Measurements from ENCODE around the gene FIGNL1.
"Not testable (repeated sequence)": the region's sequence is repeated elsewhere in the genome, so short reads cannot be mapped to it uniquely, and the experiment has no call there.

FIGNL1 gene

DNA sequence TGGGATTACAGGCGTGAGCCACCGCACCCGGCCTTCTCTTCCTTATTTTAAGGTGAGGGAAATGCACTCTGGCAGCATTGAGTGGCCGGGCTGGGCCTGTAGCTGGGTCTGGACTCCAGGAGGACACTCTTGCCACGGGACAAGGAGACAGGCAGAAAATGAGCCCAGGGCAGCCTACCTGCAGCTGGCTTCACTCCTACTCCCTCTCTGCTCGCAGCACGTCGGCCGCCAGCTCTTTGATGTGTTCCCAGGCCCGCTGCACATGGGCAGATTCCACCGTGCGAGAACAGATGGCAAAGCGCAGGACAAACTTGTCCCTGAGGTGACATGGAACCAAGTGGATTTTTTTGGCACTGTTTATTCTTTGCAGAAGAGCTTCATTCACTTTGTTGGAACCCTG, 12.9 kb upstream of the FIGNL1 start:
- DNase-seq (ENCODE audit: insufficient read length, low spot score) = no peak
- no peak for TF ChIP-seq SPI1 (IDR thresholded peaks at IDR 0.05; ENCODE audit: low read depth, low read length)
- TF ChIP-seq POU2F2 (IDR thresholded peaks at IDR 0.05; ENCODE audit: low read depth, low read length) = no peak
- TF ChIP-seq PAX5 (IDR thresholded peaks at IDR 0.05; ENCODE audit: insufficient read depth, low read length, severe bottlenecking) = no peak
- no peak for TF ChIP-seq POLR2A (IDR thresholded peaks at IDR 0.05; ENCODE audit: low read depth, low read length)
- TF ChIP-seq POLR2AphosphoS5 (IDR thresholded peaks at IDR 0.05; ENCODE audit: low read depth, low read length) = no peak
- no peak for TF ChIP-seq TAF1 (IDR thresholded peaks at IDR 0.05; ENCODE audit: low read depth, low read length)
- no peak for FAIRE-seq

DNA sequence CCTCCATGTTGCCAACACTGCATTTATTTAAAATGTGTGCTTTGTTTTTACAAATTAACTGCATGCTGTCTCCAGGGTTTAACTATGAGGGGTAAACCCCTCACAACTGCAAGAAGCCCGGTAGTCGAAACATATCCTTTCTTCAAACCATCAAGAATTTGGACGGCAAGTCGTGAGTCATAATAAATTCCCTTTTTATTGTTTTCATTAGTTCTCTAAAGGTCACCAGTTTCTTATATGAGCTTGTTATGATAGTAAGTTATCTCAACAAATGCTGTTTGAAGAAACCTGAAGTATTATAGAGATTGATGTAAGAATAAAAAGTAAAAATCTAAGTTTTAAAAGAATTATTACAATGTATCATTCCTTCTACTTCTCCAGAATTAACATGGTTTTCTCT, 12.2 kb upstream of the FIGNL1 start:
- no peak for DNase-seq (ENCODE audit: insufficient read length, low spot score)
- FAIRE-seq = no peak
- TF ChIP-seq SPI1 (IDR thresholded peaks at IDR 0.05; ENCODE audit: low read depth, low read length) = no peak
- no peak for TF ChIP-seq TAF1 (IDR thresholded peaks at IDR 0.05; ENCODE audit: low read depth, low read length)
- TF ChIP-seq PAX5 (IDR thresholded peaks at IDR 0.05; ENCODE audit: insufficient read depth, low read length, severe bottlenecking) = no peak
- TF ChIP-seq POLR2A (IDR thresholded peaks at IDR 0.05; ENCODE audit: low read depth, low read length) = no peak
- TF ChIP-seq POU2F2 (IDR thresholded peaks at IDR 0.05; ENCODE audit: low read depth, low read length) = no peak
- TF ChIP-seq POLR2AphosphoS5 (IDR thresholded peaks at IDR 0.05; ENCODE audit: low read depth, low read length) = no peak

DNA sequence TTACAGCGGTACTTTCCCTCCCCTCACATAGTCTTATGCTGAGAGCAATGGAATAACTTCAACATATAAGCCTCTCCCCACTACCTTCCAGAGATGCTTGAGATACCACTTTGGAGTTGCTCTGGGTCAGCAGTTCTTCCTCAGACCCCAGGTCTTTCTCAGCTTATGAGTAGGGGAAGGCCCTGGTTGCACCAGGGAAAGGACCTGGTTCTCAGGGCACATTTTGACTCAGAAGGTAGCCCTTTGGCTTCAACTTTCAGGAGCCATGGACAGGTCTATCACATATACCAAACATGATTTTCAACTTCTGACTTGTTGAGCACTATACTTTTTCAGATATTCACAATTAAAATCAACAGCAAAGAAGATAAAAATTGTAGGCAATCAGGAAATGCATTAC, 11.5 kb upstream of the FIGNL1 start:
- DNase-seq (ENCODE audit: insufficient read length, low spot score) = no peak
- TF ChIP-seq SPI1 (IDR thresholded peaks at IDR 0.05; ENCODE audit: low read depth, low read length) (no peak), PAX5 (IDR thresholded peaks at IDR 0.05; ENCODE audit: insufficient read depth, low read length, severe bottlenecking) (no peak), POU2F2 (IDR thresholded peaks at IDR 0.05; ENCODE audit: low read depth, low read length) (no peak), TAF1 (IDR thresholded peaks at IDR 0.05; ENCODE audit: low read depth, low read length) (no peak), POLR2A (IDR thresholded peaks at IDR 0.05; ENCODE audit: low read depth, low read length) (no peak), POLR2AphosphoS5 (IDR thresholded peaks at IDR 0.05; ENCODE audit: low read depth, low read length) (no peak)
- no peak for FAIRE-seq

DNA sequence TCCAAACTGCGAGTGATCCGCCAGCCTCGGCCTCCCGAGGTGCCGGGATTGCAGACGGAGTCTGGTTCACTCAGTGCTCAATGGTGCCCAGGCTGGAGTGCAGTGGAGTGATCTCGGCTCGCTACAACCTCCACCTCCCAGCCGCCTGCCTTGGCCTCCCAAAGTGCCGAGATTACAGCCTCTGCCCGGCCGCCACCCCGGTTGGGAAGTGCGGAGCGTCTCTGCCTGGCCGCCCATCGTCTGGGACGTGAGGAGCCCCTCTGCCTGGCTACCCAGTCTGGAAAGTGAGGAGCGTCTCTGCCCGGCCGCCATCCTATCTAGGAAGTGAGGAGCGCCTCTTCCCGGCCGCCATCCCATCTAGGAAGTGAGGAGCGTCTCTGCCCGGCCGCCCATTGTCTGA, 9.0 kb upstream of the FIGNL1 start:
- DNase-seq (ENCODE audit: insufficient read length, low spot score); FAIRE-seq: not testable (repeated sequence)

DNA sequence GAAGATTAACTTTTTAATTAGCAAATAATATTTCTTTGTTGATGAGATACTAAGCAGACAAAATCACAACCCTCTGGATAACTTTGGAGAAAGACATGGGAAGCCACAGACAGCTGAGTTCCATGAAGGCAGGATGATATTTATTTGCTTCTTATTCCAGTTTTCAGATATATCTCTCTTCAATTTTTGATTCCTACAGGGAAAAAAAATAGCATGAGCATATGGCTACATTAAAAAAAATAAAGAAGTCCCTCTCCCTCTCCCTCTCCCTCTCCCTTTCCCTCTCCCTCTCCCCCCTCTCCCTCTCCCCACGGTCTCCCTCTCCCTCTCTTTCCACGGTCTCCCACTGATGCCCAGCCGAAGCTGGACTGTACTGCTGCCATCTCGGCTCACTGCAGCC, 8.5 kb upstream of the FIGNL1 start:
- DNase-seq (ENCODE audit: insufficient read length, low spot score); FAIRE-seq: not testable (repeated sequence)

DNA sequence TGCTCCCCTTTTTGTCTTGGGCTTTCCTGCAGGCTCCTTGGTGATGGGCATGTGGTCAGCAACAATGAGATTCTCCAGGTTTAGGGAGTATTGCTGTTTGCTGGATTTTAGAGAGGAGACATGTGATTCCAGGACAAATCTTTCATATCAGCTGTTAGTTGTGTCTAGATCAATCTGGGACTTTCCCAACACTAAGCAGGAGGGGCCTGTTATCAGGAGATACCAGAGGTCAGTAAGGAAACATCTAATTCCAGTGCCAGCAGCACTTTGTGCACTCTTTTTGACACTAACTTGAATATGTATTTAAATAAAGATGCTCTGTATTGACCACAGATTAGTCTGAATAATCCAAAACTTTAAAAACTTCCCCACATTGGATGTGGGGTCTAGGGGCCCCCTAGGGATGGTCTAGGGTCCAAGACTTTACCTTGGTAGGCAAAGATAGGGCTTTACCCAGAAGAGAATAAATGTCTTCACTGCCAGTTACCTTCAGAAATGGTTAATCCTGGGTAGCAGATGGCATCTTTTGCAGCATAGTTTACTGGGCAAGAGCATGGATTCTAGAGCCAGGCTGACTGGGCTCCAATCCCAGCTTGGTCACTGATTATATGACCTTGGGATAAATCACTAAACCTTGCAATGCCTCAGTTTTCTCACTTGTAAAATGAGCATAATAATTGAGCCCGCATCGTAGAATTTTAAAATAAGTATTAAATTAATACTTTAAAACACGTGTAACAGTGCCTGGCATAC, 6.4 kb upstream of the FIGNL1 start:
- FAIRE-seq (no peak), DNase-seq (ENCODE audit: insufficient read length, low spot score) (no peak)
- TF ChIP-seq POLR2A (IDR thresholded peaks at IDR 0.05; ENCODE audit: low read depth, low read length) (no peak), SPI1 (IDR thresholded peaks at IDR 0.05; ENCODE audit: low read depth, low read length) (no peak), TAF1 (IDR thresholded peaks at IDR 0.05; ENCODE audit: low read depth, low read length) (no peak), PAX5 (IDR thresholded peaks at IDR 0.05; ENCODE audit: insufficient read depth, low read length, severe bottlenecking) (no peak), POU2F2 (IDR thresholded peaks at IDR 0.05; ENCODE audit: low read depth, low read length) (no peak), POLR2AphosphoS5 (IDR thresholded peaks at IDR 0.05; ENCODE audit: low read depth, low read length) (no peak)

DNA sequence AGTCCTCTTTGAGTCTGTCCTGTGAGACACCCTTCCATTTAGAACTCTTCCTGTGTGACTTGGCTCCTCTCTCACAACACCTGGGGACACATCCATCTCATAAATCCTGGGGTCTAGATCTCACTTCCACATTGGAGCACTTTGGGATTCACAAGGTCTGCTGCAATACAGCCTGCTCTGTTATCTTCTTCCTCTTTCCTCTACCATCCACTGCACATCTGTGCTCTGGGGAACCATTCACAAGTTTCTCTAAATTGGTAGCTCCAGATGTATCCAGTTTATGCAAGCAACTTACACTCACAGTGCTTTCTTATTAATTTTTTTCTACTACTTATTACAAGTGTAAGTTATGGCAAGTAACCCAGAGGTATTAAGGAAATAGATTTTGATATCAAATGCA, 5.5 kb upstream of the FIGNL1 start:
- TF ChIP-seq POLR2AphosphoS5 (IDR thresholded peaks at IDR 0.05; ENCODE audit: low read depth, low read length) (no peak), TAF1 (IDR thresholded peaks at IDR 0.05; ENCODE audit: low read depth, low read length) (no peak), SPI1 (IDR thresholded peaks at IDR 0.05; ENCODE audit: low read depth, low read length) (no peak), POLR2A (IDR thresholded peaks at IDR 0.05; ENCODE audit: low read depth, low read length) (no peak), POU2F2 (IDR thresholded peaks at IDR 0.05; ENCODE audit: low read depth, low read length) (no peak), PAX5 (IDR thresholded peaks at IDR 0.05; ENCODE audit: insufficient read depth, low read length, severe bottlenecking) (no peak)
- FAIRE-seq = no peak
- DNase-seq (ENCODE audit: insufficient read length, low spot score) = no peak

DNA sequence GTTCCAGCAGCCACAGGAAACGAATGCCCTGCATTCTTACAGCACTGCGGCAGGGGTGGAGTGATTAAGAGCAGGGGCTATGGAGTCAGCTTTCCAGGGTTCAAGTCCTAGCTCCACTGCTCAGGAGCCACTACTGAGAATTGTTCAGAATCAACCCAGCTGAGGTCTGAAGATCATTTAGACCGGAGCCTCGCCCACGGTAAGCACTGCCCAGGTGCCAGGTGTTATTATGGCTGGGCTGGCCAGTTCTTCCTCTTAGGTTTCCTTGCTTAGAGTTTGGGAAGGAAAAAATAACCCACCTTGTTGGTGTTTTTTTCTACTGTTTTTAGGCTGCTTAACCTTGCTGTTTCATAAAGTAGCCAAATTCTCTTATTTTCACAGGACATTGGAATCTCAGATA, 4.8 kb upstream of the FIGNL1 start:
- FAIRE-seq = no peak
- DNase-seq (ENCODE audit: insufficient read length, low spot score) = no peak
- TF ChIP-seq TAF1 (IDR thresholded peaks at IDR 0.05; ENCODE audit: low read depth, low read length) (no peak), POLR2AphosphoS5 (IDR thresholded peaks at IDR 0.05; ENCODE audit: low read depth, low read length) (no peak), POU2F2 (IDR thresholded peaks at IDR 0.05; ENCODE audit: low read depth, low read length) (no peak), POLR2A (IDR thresholded peaks at IDR 0.05; ENCODE audit: low read depth, low read length) (no peak), SPI1 (IDR thresholded peaks at IDR 0.05; ENCODE audit: low read depth, low read length) (no peak), PAX5 (IDR thresholded peaks at IDR 0.05; ENCODE audit: insufficient read depth, low read length, severe bottlenecking) (no peak)

DNA sequence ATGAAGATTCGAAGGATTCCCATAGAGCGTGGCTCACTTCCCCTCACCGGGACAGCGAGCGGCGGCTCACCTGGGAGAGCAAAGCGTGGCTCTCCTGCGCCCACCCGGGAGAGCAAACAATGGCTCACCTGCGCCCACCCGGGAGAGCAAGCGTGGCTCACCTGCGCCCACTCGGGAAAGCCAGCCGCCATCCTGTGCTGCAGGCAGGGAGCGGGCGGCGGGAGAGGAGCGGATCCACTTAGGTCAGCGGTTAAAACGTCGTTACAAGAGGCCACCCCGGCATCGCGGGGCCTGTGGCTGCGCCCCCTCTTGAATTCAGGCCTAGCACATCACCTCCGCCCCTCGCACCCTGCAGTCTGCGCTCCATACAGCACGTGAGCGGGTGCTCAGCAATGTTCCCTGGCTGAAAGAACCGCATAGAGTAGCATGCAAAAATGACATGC, 461 bp upstream of the FIGNL1 start:
- DNase-seq (ENCODE audit: insufficient read length, low spot score) (no peak), FAIRE-seq (no peak)
- TF ChIP-seq SPI1 (IDR thresholded peaks at IDR 0.05; ENCODE audit: low read depth, low read length) = peak; percentile 36; the same call in 1 of the 2 replicates
- no peak for TF ChIP-seq POU2F2 (IDR thresholded peaks at IDR 0.05; ENCODE audit: low read depth, low read length)

DNA sequence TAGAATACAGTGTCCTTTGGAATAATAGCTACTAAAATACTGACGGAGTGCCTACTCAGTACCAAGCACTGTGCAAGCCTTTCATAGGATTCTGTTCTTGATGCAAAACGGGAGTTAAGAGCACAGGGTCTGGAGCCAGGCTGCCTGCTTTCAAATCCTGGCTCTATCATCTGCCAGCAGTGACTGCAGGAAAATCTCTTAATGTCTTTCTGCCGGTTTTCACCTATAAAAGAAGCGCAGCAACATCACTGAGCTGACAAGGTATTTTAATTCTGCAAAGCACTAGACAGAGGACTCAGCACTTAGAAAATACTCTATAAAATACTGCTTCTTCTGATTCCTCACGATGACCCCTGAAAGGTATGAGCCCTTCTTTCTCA, 659 bp downstream of the FIGNL1 start:
- no peak for DNase-seq (ENCODE audit: insufficient read length, low spot score)
- no peak for TF ChIP-seq SPI1 (IDR thresholded peaks at IDR 0.05; ENCODE audit: low read depth, low read length)

DNA sequence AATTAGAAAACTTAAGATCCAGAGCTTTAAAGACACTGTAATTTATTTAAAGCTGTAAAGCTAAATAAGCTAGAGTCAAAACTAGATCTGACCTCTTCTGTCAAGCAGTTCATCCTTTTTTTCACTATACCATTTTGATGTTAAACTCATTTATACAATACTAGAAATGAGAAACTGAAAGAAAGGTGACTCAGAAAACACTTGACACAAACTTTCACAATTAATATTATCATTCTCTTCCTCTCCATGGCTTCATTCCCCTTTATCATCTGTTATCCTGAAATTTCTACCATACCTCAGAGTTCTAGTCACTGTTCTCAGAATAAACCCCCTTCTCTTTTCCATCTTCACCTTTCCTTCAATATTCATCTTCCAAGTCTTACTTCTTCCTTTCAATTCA, 1.3 kb downstream of the FIGNL1 start:
- FAIRE-seq = no peak
- TF ChIP-seq POLR2A (IDR thresholded peaks at IDR 0.05; ENCODE audit: low read depth, low read length) (no peak), POLR2AphosphoS5 (IDR thresholded peaks at IDR 0.05; ENCODE audit: low read depth, low read length) (no peak), SPI1 (IDR thresholded peaks at IDR 0.05; ENCODE audit: low read depth, low read length) (no peak)
- DNase-seq (ENCODE audit: insufficient read length, low spot score) = no peak

More for the DNA sequence above, 659 bp downstream of the FIGNL1 start:
- FAIRE-seq = no peak
